ENCODE results near the gene CGB8.
"Not testable (repeated sequence)": the region's sequence is repeated elsewhere in the genome, so short reads cannot be mapped to it uniquely, and the experiment has no call there.

The CGB8 gene

DNA sequence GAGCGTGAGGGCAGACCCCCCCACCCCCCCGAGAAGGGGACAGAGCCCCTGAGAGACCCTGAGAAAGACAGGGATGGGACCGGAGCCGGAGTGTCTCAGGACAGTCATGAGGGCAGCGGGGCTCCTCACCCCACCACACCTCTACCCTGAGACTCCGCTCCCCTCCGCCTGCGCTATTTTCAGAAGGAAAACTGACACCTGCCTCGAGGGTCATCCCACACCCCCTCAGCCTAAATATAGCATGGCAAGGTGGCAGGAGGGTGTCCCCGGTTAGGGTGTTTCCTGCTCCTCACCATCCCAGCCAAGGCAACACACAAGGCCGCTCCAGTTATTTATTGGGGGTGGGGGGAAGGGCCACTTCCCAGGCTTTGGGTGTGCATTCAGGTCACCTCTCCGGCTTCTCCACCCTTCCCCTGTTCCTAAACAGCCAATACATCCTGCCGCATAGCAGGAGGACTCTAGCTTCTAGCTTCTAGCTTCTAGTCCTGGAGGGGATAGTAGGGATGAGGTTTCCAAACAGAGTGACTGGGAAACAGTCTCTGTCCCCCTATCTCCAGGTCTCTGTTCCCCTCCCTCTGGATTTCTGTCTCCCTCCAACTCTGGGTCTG is 17.1 kb upstream of the CGB8 start:
- H4K20me1 ChIP-seq: no peaks in the 10 kb centered on the region
- H3K4me3 ChIP-seq: no peak overlapping the region
- H3K4me2 ChIP-seq: no peak overlapping the region
- H3K36me3 ChIP-seq: no peaks in the 10 kb centered on the region
- no peak overlapping the region for H3K27ac ChIP-seq
- peaks cover 80% of the 10 kb centered on the region for H3K27me3 ChIP-seq
- no peaks in the 10 kb centered on the region; the same call in 1 of the 2 replicates for H3K9me3 ChIP-seq
- 0 out of 2 replicates have a peak, but pooled peaks cover 4% of the 10 kb centered on the region for H3K4me1 ChIP-seq
- TF ChIP-seq Cebpa-rat (IDR thresholded peaks at IDR 0.05): no peak
- no peak overlapping the region for H3K9ac ChIP-seq

DNA sequence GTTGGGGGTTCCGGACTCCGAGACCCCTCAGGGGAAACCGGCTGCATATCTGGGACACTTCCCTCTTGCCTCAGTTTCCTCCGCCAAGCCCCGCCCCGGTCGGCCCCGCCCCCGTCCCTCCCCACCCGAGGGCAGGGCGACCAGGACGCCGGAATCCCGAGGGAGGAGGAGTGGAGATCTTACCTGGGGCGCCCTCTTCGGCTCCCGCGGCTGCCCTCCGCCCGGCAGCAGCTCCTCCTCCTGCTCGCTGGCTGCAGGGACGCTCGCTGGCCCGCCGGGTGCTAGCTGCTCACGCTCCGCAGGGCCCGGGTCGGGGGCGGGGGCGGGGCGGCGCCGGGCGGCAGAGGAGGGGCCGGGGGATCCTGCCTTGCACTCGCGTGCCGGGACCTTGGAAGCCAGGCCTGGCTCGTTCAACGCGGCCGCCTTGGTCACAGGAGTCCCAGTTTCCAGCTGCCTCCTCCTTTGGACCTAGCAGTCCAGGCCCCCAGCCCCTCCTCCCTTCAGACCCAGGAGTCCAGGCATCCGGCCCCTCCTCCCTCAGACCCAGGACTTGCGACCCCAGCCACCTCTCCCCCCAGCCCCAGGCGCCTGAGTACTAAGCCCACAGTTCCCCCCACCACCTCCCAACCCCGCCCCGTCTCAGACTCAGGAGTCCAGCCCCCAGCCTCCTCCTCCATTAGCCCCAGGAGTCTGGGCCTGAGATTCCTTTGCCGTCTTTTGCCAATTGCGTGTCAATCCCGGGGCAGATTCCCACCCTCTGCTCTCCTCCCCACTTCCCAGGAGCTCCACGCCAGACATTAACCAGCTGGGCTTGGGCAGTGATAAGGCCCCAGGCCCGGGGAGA is 16.1 kb upstream of the CGB8 start, which contains the start of gene NTF4:
Gene NTF4 (minus strand): TSS at position 51 of the 844 bp plus-strand sequence. CDS start 2,821 bp downstream, outside the sequence.
- Histone ChIP-seq H3K4me2 (peak within 1 kb of the TSS; percentile 50), H3K27me3 (peaks cover 90% of the 10 kb centered on the region), H3K9me3 (no peaks in the 10 kb centered on the region), H3K4me3 (no peak within 1 kb of the TSS), H3K27ac (no peak within 1 kb of the TSS), H3K36me3 (no peaks in the 10 kb centered on the region), H3K9ac (no peak within 1 kb of the TSS), H4K20me1 (no peaks in the 10 kb centered on the region), H3K4me1 (0 out of 2 replicates have a peak, but pooled peaks cover 4% of the 10 kb centered on the region)
- no peak for TF ChIP-seq Cebpa-rat (IDR thresholded peaks at IDR 0.05)

DNA sequence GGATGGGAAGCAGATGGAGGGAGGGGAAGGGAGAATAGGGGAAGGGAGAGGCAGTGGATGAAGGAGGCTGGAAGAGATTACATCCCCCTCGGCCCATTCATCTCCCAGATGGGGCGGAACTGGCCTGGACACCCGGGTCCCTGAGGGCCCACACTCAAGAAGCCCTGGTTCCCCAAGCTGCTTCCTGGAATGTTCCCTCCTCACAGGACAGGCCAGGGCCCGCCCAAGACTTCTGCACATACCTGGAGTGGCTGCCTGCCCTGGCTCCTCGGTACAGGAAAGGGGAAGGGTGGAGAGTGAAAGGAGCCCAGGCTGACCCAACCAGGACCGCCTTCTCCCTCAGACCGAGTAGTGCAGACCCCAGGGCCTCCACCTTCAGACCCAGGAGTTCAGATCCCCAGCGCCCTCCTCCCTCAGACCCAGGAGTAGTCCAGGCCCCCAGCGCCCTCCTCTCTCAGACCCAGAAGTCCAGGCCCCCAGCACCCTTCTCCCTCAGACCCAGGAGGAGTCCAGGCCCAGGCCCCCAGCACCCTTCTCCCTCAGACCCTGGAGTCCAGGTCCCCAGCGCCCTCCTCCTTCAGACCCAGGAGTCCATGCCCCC is 15.2 kb upstream of the CGB8 start:
- Histone ChIP-seq H3K27me3 (peaks cover 98% of the 10 kb centered on the region), H3K9me3 (no peaks in the 10 kb centered on the region), H3K27ac (no peak overlapping the region), H3K4me3 (no peak overlapping the region), H3K4me2 (peak overlapping the region; percentile 50), H3K9ac (no peak overlapping the region), H3K4me1 (peaks cover 8% of the 10 kb centered on the region), H4K20me1 (no peaks in the 10 kb centered on the region), H3K36me3 (no peaks in the 10 kb centered on the region)
- no peak for TF ChIP-seq Cebpa-rat (IDR thresholded peaks at IDR 0.05)

DNA sequence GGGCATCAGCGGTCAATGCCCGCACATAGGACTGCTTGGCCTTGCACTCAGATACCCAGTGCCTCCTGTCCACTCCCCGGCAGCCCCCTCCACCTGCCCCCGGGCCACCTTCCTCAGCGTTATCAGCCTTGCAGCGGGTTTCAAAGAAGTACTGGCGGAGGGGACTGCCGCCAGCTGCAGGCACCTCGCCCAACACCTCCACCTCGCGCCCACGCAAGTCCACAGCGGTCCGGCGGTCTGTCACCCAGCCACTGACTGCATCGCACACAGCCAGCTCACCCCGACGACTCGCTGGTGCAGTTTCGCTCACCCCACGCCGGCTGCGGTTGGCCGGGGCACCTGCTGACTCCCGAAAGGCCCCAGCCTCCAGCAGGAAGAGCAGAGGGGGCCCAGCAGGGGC is 12.5 kb upstream of the CGB8 start:
- H3K27me3 ChIP-seq: peaks cover 100% of the 10 kb centered on the region
- H3K9ac ChIP-seq: no peak overlapping the region
- no peak overlapping the region for H3K4me2 ChIP-seq

DNA sequence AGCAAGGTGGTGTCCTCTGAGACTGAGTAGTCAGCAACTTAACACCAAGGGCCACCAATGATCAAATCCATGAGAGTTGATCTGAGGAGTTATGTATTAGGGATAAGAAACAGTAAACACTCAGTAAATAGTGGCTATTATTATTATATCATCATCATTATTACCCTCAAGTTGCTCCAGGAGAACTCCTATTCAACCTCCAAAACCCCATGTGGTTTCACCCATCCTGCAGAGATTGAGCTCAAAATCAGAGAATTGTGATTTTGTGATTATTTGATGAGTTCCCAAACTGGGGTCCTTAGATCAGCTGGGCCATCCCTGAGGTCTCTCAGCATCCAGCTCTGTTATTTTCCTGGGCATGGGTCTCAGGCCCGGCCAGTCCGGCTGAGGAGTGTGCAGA is 12.1 kb upstream of the CGB8 start:
- Histone ChIP-seq H3K4me3 (no peak overlapping the region), H3K4me1 (peaks cover 28% of the 10 kb centered on the region), H3K4me2 (no peak overlapping the region), H3K9ac (no peak overlapping the region), H4K20me1 (peaks cover 7% of the 10 kb centered on the region; the same call in 1 of the 2 replicates), H3K36me3 (no peaks in the 10 kb centered on the region), H3K27me3 (peaks cover 100% of the 10 kb centered on the region), H3K9me3 (no peaks in the 10 kb centered on the region), H3K27ac (no peak overlapping the region)
- no peak for TF ChIP-seq Cebpa-rat (IDR thresholded peaks at IDR 0.05)

More for the DNA sequence above, 12.5 kb upstream of the CGB8 start:
- Histone ChIP-seq H3K4me3 (no peak overlapping the region), H3K9me3 (no peaks in the 10 kb centered on the region), H3K27ac (no peak overlapping the region), H3K36me3 (no peaks in the 10 kb centered on the region), H3K4me1 (peaks cover 24% of the 10 kb centered on the region), H4K20me1 (peaks cover 2% of the 10 kb centered on the region; the same call in 1 of the 2 replicates)
- TF ChIP-seq Cebpa-rat (IDR thresholded peaks at IDR 0.05): no peak

DNA sequence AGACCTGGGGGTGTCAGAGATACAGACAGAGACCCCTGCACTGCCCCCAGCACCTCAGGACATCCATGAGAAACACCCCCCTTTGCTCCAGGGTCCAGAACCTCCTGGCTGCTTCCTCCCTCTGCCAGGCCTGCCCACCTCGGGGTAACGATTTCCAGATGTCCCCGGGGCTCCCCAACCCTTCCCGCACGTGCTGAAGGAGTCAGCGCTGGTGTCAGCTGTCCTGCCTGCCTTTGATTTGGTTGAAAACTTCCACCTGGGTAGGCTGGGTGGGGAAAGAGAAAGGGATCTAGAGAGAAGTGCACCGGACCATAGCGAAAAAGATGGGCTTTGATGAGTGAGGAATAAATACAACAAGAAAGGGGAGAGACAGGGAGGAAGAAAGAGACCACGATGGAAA is 10.1 kb upstream of the CGB8 start:
- no peak overlapping the region for H3K27ac ChIP-seq
- no peak overlapping the region for H3K4me3 ChIP-seq
- H3K4me2 ChIP-seq: peak overlapping the region; percentile 34
- no peak for TF ChIP-seq Cebpa-rat (IDR thresholded peaks at IDR 0.05)
- H4K20me1 ChIP-seq: peaks cover 8% of the 10 kb centered on the region; the same call in 1 of the 2 replicates
- H3K4me1 ChIP-seq: peaks cover 31% of the 10 kb centered on the region
- peaks cover 93% of the 10 kb centered on the region for H3K27me3 ChIP-seq
- H3K9me3 ChIP-seq: no peaks in the 10 kb centered on the region
- no peaks in the 10 kb centered on the region for H3K36me3 ChIP-seq
- H3K9ac ChIP-seq: no peak overlapping the region

DNA sequence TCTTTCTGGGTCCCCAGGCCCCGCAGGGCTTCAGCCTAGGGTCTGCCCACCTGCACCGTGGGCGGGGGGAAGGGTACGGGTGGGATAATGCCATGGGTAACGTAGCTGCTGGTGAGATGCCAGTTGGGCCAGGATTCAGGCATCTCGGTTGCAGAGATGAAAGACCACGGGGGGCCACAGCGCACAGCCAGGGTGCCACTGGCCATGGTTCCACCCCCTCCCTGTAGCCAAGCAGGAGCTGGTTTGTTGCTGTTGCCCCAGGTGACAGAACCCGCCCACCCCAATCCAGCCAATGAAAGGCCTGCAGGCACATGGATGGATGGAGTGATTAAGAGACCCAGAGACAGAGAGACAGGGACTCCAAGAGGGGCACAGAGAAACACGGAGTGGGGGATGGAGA is 9.7 kb upstream of the CGB8 start:
- Histone ChIP-seq H3K9me3 (no peaks in the 10 kb centered on the region), H3K27ac (no peak overlapping the region), H3K27me3 (peaks cover 89% of the 10 kb centered on the region), H3K4me1 (peaks cover 31% of the 10 kb centered on the region), H3K4me2 (0 out of 2 replicates have a peak overlapping the region, but pooled peaks have one; percentile 34), H3K36me3 (no peaks in the 10 kb centered on the region), H4K20me1 (peaks cover 8% of the 10 kb centered on the region; the same call in 1 of the 2 replicates), H3K9ac (no peak overlapping the region), H3K4me3 (no peak overlapping the region)
- TF ChIP-seq Cebpa-rat (IDR thresholded peaks at IDR 0.05): no peak

DNA sequence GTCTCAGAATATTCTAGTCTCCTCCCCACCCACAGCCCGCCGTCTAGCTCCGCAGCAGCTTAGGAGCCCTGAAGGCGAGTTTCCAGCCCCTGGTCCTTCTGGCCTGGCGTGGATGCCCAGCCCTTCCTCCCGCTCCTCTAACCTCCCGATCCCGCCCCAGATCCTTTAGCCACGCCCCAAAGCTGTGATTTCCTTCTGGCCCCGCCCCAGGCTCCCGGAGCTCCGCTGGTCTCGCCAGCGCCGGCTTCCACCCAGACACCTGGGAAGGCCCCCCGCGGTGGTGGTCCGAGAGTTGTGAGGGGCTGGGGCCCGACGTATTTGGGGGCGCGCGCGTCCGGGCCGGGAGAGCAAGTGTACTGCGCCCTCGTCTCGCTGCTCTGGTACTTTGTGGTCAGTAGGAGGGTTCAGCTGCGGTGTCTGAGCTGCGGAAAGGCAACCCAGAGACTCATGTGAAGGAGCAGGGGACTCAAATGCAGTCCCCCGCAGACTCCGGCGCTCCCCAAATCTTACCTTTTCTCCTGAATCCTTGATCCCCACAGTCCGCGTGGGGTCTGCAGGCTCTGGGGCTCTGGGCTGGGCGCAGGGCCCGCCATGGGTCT is 8.8 kb upstream of the CGB8 start, which contains the start of gene CGB7:
Gene CGB7 (minus strand): TSS at position 114 of the 599 bp plus-strand sequence. CDS start 2,374 bp downstream, outside the sequence.
- Histone ChIP-seq H3K4me1 (peaks cover 31% of the 10 kb centered on the region), H3K4me3 (peak within 1 kb of the TSS; percentile 60), H4K20me1 (peaks cover 8% of the 10 kb centered on the region; the same call in 1 of the 2 replicates)

DNA sequence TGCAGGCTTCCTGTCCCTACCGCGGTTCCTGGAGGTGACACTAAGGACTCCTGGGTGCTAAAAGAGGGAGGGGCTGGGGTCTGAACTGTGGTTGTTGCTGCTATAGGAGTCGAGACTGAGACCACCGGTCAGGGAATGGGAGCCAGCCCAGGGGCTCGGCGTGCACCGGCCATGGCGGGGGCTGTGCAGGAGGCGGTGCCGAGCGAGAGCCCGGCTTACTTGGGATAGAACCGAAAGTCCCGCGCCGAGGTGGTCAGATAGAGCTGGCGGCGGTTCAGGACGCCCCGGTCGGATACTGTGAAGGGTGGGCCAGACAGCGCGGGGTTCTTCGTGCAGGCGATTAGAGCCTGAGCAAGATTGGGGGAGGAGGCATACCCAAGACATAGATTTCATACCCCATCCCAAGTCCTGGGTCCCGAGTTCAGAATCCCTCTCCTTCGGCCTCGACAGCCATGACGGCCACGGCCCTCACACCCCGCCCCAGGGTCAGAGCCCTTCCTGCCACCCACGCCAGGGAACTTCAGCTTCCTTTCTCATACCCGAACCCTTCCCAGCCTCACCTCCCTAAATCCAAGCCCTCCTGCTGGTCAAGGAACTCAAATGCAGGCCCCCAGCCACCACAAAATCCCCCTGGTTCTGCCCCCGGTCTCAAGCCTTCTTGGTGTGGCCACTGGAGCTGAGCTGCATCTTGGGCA is 8.1 kb upstream of the CGB8 start:
- not testable (repeated sequence) for H3K9me3 ChIP-seq, H3K9ac ChIP-seq, H3K36me3 ChIP-seq, H4K20me1 ChIP-seq, H3K27ac ChIP-seq
- H3K4me3 ChIP-seq: peak overlapping the region; percentile 60
- H3K4me1 ChIP-seq: peaks cover 31% of the 10 kb centered on the region
- peaks cover 73% of the 10 kb centered on the region for H3K27me3 ChIP-seq
- peak overlapping the region; percentile 75 for H3K4me2 ChIP-seq

More for the DNA sequence above, 8.8 kb upstream of the CGB8 start, which contains the start of gene CGB7:
- Histone ChIP-seq H3K27me3 (peaks cover 80% of the 10 kb centered on the region), H3K27ac (no peak within 1 kb of the TSS), H3K4me2 (peak within 1 kb of the TSS; percentile 75), H3K9ac (no peak within 1 kb of the TSS), H3K36me3 (no peaks in the 10 kb centered on the region), H3K9me3 (no peaks in the 10 kb centered on the region)
- no peak for TF ChIP-seq Cebpa-rat (IDR thresholded peaks at IDR 0.05)
